GM19240 (cell line): Measurements from ENCODE around the gene CDC5L.
A peak's percentile ranks its signal among the peaks of the same experiment; 100 is the strongest.
"Not testable (repeated sequence)": the region's sequence is repeated elsewhere in the genome, so short reads cannot be mapped to it uniquely, and the experiment has no call there.

ENCODE experiments used
- DNase-seq: peaks from one replicate; pipeline ENCODE4 v3.0.0; 2011; ENCODE audit warnings: low spot score; ENCODE audit not compliant: insufficient read length

CDC5L gene

GRCh38 chr6:44387346-44388134 lies at the start of gene CDC5L:
Gene CDC5L, plus strand, starts transcription at chr6:44387706. Its CDS starts 118 bp downstream, at chr6:44387824.
- DNase-seq = peak; percentile 93

- DNase-seq = peak; percentile 51
Measured at GRCh38 chr6:44338228-44339122, 49.0 kb upstream of the CDC5L start.

GRCh38 chr6:44339301-44339700 lies 48.2 kb upstream of the CDC5L start:
- DNase-seq = no peak

GRCh38 chr6:44339763-44340625 lies 47.5 kb upstream of the CDC5L start:
- DNase-seq = no peak

- no peak for DNase-seq
Measured at GRCh38 chr6:44341095-44341890, 46.2 kb upstream of the CDC5L start.

GRCh38 chr6:44342052-44342451 lies 45.5 kb upstream of the CDC5L start:
- DNase-seq = no peak

- no peak for DNase-seq
Measured at GRCh38 chr6:44342489-44342888, 45.0 kb upstream of the CDC5L start, which contains the start of gene SPATS1. Gene SPATS1, plus strand, starts transcription at chr6:44342650. Its CDS starts 446 bp downstream, at chr6:44343096.

- not testable (repeated sequence) for DNase-seq
Measured at GRCh38 chr6:44346818-44347217, 40.7 kb upstream of the CDC5L start.

- DNase-seq = no peak
Measured at GRCh38 chr6:44349904-44350649, 37.4 kb upstream of the CDC5L start.

GRCh38 chr6:44350650-44350994 lies 36.9 kb upstream of the CDC5L start:
- DNase-seq = not testable (repeated sequence)

- no peak for DNase-seq
Measured at GRCh38 chr6:44352259-44352658, 35.2 kb upstream of the CDC5L start.

- DNase-seq = no peak
Measured at GRCh38 chr6:44353336-44353735, 34.2 kb upstream of the CDC5L start.

- DNase-seq = no peak
Measured at GRCh38 chr6:44355640-44356039, 31.9 kb upstream of the CDC5L start.

GRCh38 chr6:44356487-44356886 lies 31.0 kb upstream of the CDC5L start:
- DNase-seq = no peak

GRCh38 chr6:44359973-44360372 lies 27.5 kb upstream of the CDC5L start:
- DNase-seq = no peak

GRCh38 chr6:44361947-44362346 lies 25.6 kb upstream of the CDC5L start:
- DNase-seq = no peak

GRCh38 chr6:44363377-44363926 lies 24.1 kb upstream of the CDC5L start:
- DNase-seq = no peak

GRCh38 chr6:44366781-44367180 lies 20.7 kb upstream of the CDC5L start:
- DNase-seq = no peak

- no peak for DNase-seq
Measured at GRCh38 chr6:44367681-44368080, 19.8 kb upstream of the CDC5L start.

- DNase-seq = no peak
Measured at GRCh38 chr6:44373051-44373450, 14.5 kb upstream of the CDC5L start.
